Measurements from ENCODE around the gene OXSR1.

GRCh38 chr3:38165722-38166387 lies 518 bp downstream of the OXSR1 start:
- TF ChIP-seq POLR2AphosphoS5 (IDR thresholded peaks at IDR 0.05) (no peak), CTCF (IDR thresholded peaks at IDR 0.05) (no peak)

All from esophagus muscularis mucosa (tissue), 3 donors.